ENCODE data around the gene UCHL3. TPM values are rescaled to one million over a fixed set of nuclear protein-coding genes. Genes with fewer than 3 reads are reported as not detected.

The UCHL3 gene
- polyA plus RNA-seq, 1 donor from 2014 or later: 47.1 TPM

DNA sequence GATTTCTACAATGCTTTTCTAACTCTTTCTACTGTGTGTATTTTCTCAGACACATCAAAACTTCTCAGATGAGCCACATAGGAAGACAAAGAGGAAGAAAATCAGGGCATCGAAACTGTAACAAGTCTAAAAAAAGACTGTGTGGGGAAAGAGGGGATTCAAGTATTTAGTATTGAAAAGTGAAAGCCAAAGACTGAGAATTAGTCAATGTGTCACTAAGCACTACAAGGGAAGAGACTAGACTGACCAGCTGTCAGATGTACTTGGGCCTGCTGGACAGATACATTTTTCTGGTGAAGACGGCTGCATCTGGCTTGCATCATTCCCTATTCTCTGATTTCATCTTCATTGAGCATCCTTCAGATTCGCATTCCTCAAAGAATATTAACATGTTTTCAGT lies 37.3 kb upstream of the UCHL3 start:
- no peaks in the 10 kb centered on the region for H3K9me2 ChIP-seq (ENCODE audit: insufficient read depth, low read length)

GRCh38 chr13:75513271-75513670 lies 36.3 kb upstream of the UCHL3 start:
- H4K20me1 ChIP-seq (ENCODE audit: insufficient read depth): no peaks in the 10 kb centered on the region
- no peaks in the 10 kb centered on the region for H3K9me3 ChIP-seq (ENCODE audit: low read length)
- no peak overlapping the region for H3K4me3 ChIP-seq (ENCODE audit: low read length)
- H2AFZ ChIP-seq (ENCODE audit: low read depth, low read length): no peak overlapping the region
- no peak overlapping the region for H3K27ac ChIP-seq (ENCODE audit: low read length)
- TF ChIP-seq EZH2 (IDR thresholded peaks at IDR 0.05; ENCODE audit: borderline replicate concordance, insufficient read depth, low read length, poor library complexity, severe bottlenecking) (no peak), EP300 (conservative IDR thresholded peaks at IDR 0.05; ENCODE audit: poor library complexity, severe bottlenecking) (no peak), SMC3 (conservative IDR thresholded peaks at IDR 0.05; ENCODE audit: poor library complexity) (no peak), CTCF (IDR thresholded peaks at IDR 0.05; ENCODE audit: poor library complexity, severe bottlenecking) (no peak), POLR2AphosphoS5 (IDR thresholded peaks at IDR 0.05) (no peak), MXI1 (conservative IDR thresholded peaks at IDR 0.05; ENCODE audit: poor library complexity, severe bottlenecking) (no peak), TAF1 (IDR thresholded peaks at IDR 0.05; ENCODE audit: low read depth) (no peak), RAD21 (conservative IDR thresholded peaks at IDR 0.05) (no peak)
- TF ChIP-seq, protein P1, sequence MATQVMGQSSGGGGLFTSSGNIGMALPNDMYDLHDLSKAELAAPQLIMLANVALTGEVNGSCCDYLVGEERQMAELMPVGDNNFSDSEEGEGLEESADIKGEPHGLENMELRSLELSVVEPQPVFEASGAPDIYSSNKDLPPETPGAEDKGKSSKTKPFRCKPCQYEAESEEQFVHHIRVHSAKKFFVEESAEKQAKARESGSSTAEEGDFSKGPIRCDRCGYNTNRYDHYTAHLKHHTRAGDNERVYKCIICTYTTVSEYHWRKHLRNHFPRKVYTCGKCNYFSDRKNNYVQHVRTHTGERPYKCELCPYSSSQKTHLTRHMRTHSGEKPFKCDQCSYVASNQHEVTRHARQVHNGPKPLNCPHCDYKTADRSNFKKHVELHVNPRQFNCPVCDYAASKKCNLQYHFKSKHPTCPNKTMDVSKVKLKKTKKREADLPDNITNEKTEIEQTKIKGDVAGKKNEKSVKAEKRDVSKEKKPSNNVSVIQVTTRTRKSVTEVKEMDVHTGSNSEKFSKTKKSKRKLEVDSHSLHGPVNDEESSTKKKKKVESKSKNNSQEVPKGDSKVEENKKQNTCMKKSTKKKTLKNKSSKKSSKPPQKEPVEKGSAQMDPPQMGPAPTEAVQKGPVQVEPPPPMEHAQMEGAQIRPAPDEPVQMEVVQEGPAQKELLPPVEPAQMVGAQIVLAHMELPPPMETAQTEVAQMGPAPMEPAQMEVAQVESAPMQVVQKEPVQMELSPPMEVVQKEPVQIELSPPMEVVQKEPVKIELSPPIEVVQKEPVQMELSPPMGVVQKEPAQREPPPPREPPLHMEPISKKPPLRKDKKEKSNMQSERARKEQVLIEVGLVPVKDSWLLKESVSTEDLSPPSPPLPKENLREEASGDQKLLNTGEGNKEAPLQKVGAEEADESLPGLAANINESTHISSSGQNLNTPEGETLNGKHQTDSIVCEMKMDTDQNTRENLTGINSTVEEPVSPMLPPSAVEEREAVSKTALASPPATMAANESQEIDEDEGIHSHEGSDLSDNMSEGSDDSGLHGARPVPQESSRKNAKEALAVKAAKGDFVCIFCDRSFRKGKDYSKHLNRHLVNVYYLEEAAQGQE (IDR thresholded peaks at IDR 0.05; ENCODE audit: borderline replicate concordance): no peak
- H3K79me2 ChIP-seq (replicated peaks; ENCODE audit: insufficient read depth, low read length): no peaks in the 10 kb centered on the region
- no peaks in the 10 kb centered on the region for H3F3A ChIP-seq (ENCODE audit: insufficient read depth, low read length, poor library complexity, severe bottlenecking)
- no peaks in the 10 kb centered on the region for H3K9me2 ChIP-seq (ENCODE audit: insufficient read depth, low read length)
- H3K36me3 ChIP-seq (ENCODE audit: insufficient read depth, low read length): no peaks in the 10 kb centered on the region
- H3K27me3 ChIP-seq (ENCODE audit: insufficient read depth, low read depth, low read length): no peaks in the 10 kb centered on the region
- H3K9ac ChIP-seq (ENCODE audit: low read length): no peak overlapping the region
- H3K4me2 ChIP-seq (ENCODE audit: low read length): no peak overlapping the region

More for the DNA sequence above, 37.3 kb upstream of the UCHL3 start:
- TF ChIP-seq RAD21 (conservative IDR thresholded peaks at IDR 0.05) (no peak), EP300 (conservative IDR thresholded peaks at IDR 0.05; ENCODE audit: poor library complexity, severe bottlenecking) (no peak)
- Histone ChIP-seq H4K20me1 (ENCODE audit: insufficient read depth) (no peaks in the 10 kb centered on the region), H2AFZ (ENCODE audit: low read depth, low read length) (no peak overlapping the region), H3K79me2 (replicated peaks; ENCODE audit: insufficient read depth, low read length) (no peaks in the 10 kb centered on the region), H3K27ac (ENCODE audit: low read length) (no peak overlapping the region), H3K9ac (ENCODE audit: low read length) (no peak overlapping the region), H3K36me3 (ENCODE audit: insufficient read depth, low read length) (no peaks in the 10 kb centered on the region), H3K9me3 (ENCODE audit: low read length) (no peaks in the 10 kb centered on the region), H3K4me3 (ENCODE audit: low read length) (no peak overlapping the region), H3K4me2 (ENCODE audit: low read length) (no peak overlapping the region), H3K27me3 (ENCODE audit: insufficient read depth, low read depth, low read length) (no peaks in the 10 kb centered on the region), H3F3A (ENCODE audit: insufficient read depth, low read length, poor library complexity, severe bottlenecking) (no peaks in the 10 kb centered on the region)
